ENCODE data around the gene HDHD5.

DNA sequence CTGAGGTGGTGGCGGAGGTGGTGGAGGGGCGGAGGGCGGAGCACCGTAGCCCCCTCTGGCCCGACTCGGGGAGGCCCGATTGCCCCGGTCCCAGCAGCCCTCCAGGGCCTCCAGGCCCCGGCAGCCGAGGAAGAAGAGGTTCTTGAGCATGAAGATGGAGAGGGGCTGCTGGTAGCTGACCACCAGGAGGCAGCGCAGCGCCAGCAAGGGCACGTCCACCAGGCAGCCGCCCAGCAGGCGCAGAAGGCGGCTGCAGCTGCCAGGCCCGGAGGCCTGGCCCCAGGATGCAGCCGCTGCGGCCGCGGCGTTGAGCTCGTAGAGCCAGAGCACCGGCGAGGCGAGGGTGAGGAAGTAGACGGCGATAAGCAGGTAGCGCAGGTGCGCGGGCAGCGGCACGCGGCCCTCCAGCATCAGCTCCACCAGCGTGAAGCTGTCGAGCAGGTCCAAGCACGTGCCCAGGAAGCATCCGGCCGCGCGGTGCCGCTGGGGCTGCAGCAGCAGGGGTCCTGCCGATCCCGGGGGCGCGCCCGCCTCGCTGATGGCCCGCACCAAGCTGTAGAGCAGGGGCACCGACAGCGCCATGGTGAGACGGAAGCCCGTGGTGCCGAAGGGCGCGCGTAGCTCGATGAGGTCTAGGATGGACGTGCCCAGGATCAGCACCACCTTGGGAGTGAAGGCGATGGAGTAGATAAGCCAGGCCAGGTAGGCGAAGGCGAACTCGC lies 39.4 kb downstream of the HDHD5 start:
- TF ChIP-seq EZH2 (IDR thresholded peaks at IDR 0.05; ENCODE audit: insufficient read depth, low read length) = peak; percentile 57
- TF ChIP-seq CTCF (IDR thresholded peaks at IDR 0.05; ENCODE audit: insufficient read depth, low read depth, low read length) = no peak
